ENCODE results near the gene SLC38A11. TPM values are rescaled to one million over a fixed set of nuclear protein-coding genes. Genes with fewer than 3 reads are reported as not detected.

Gene SLC38A11
- total and polyA plus RNA-seq, 2 of the 8 experiments (the other 6 are each of a cell fraction or from before 2014, with no cell fraction given), result not detected

DNA sequence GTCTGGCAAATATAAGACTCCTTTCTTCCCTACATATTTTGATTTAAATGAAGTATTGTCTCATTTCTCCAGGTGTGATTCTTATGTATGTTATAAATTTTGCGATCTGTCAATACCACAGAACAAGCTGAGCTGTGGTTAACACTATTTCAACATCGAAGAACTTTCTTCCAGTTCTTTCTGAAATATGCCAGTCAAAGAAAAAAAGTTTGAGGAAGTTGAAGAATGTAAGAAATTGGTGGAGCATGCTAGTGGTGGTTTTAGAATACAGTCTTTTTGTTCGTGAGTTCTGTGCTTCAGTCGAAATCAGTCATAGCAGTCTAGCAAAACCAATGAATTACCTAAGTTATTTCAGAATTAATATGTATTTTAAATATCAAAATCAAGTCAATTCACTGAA lies 105.1 kb downstream of the SLC38A11 start:
- WGBS, 2 experiments (ENCODE audit: extremely low coverage in 1 of 2, insufficient coverage in 1 of 2, insufficient read length in 1 of 2, insufficient replicate concordance in 2 of 2, low coverage in 1 of 2, low lambda C conversion rate in 2 of 2, missing lambda C conversion rate in 1 of 2), result 91% methylated on average over 4 of the region's 4 CpGs; no CpG with 5 or more reads in 1 of the 2 experiments
- H2AK5ac ChIP-seq (ENCODE audit: low read depth, low read length), result no peak overlapping the region
- no peak overlapping the region for H4K8ac ChIP-seq (ENCODE audit: extremely low read depth, insufficient read depth, low read length)
- H4K20me1 ChIP-seq (replicated peaks in 1 of 2; ENCODE audit: control insufficient read depth in 1 of 2, insufficient read depth in 2 of 2, low read length in 2 of 2), result no peaks in the 10 kb centered on the region
- H3K4me2 ChIP-seq (ENCODE audit: insufficient read depth in 1 of 2, low read depth in 2 of 2, low read length in 2 of 2), result no peak overlapping the region
- CTCF ChIA-PET (ENCODE audit: partially characterized antibody), result interaction anchor here (1.5 to 1.8 kb wide), 2 partner anchors 9 kb away, joined by 3 to 8 read pairs; partner anchors contain the start of gene COBLL1
- no peak overlapping the region for H3K4ac ChIP-seq (replicated peaks; ENCODE audit: insufficient read length, low read depth, low read length)
- no peak overlapping the region for H4K5ac ChIP-seq (ENCODE audit: insufficient read length, low read depth, low read length)
- H2AFZ ChIP-seq (ENCODE audit: low read length), result no peak overlapping the region
- H2BK5ac ChIP-seq (ENCODE audit: low read depth, low read length), result no peak overlapping the region
- no peak overlapping the region for H3K9ac ChIP-seq (replicated peaks in 1 of 4; ENCODE audit: extremely low read depth in 1 of 4, low read depth in 3 of 4, low read length in 3 of 4)
- no peak overlapping the region for H3K56ac ChIP-seq (replicated peaks; ENCODE audit: insufficient read length, low read depth, low read length)
- H3K27me3 ChIP-seq (replicated peaks in 1 of 4; ENCODE audit: control insufficient read depth in 3 of 4, extremely low read depth in 1 of 4, insufficient read depth in 3 of 4, low read length in 3 of 4), result no peaks in the 10 kb centered on the region
- TF ChIP-seq NANOG (IDR thresholded peaks at IDR 0.05; ENCODE audit: insufficient read depth, low read depth, low read length, poor library complexity, severe bottlenecking) (no peak), RBBP5 (IDR thresholded peaks at IDR 0.05; ENCODE audit: borderline replicate concordance, low read depth, low read length) (no peak), CHD2 (IDR thresholded peaks at IDR 0.05; ENCODE audit: low read length) (no peak), BRCA1 (IDR thresholded peaks at IDR 0.05; ENCODE audit: low read depth, low read length) (no peak), HDAC2 (IDR thresholded peaks at IDR 0.05; ENCODE audit: borderline replicate concordance in 1 of 2, low read depth in 2 of 2, low read length in 2 of 2) (no peak), SIRT6 (IDR thresholded peaks at IDR 0.05; ENCODE audit: low read length) (no peak), TEAD4 (IDR thresholded peaks at IDR 0.05; ENCODE audit: low read depth, low read length) (no peak), NRF1 (IDR thresholded peaks at IDR 0.05; ENCODE audit: low read depth, low read length) (no peak), SP2 (IDR thresholded peaks at IDR 0.05; ENCODE audit: low read length) (no peak)
- TF ChIP-seq, protein P1, sequence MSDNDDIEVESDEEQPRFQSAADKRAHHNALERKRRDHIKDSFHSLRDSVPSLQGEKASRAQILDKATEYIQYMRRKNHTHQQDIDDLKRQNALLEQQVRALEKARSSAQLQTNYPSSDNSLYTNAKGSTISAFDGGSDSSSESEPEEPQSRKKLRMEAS (IDR thresholded peaks at IDR 0.05), result no peak
- H3K36me3 ChIP-seq (ENCODE audit: control insufficient read depth in 2 of 4, insufficient read depth in 4 of 4, low read length in 3 of 4), result no peaks in the 10 kb centered on the region
- H2BK15ac ChIP-seq (ENCODE audit: low read length), result no peak overlapping the region
- H3K14ac ChIP-seq (ENCODE audit: insufficient read length), result no peak overlapping the region
- no peaks in the 10 kb centered on the region for H3K23me2 ChIP-seq (ENCODE audit: low read depth, low read length)
- no peaks in the 10 kb centered on the region for H3K79me1 ChIP-seq (ENCODE audit: low read depth, low read length)
- POLR2A ChIA-PET (ENCODE audit: partially characterized antibody), result no interaction called here
- H3K18ac ChIP-seq (ENCODE audit: extremely low read depth, low read length), result no peak overlapping the region
- H3K4me3 ChIP-seq (ENCODE audit: extremely low read depth in 1 of 4, insufficient read depth in 2 of 4, low read depth in 3 of 4, low read length in 4 of 4), result no peak overlapping the region
- no peak for DNase-seq (ENCODE audit: low read depth in 1 of 2, low spot score in 2 of 2)
- H4K91ac ChIP-seq (replicated peaks; ENCODE audit: insufficient read length, low read length), result no peak overlapping the region
- H3K79me2 ChIP-seq (ENCODE audit: control insufficient read depth in 1 of 2, insufficient read depth in 2 of 2, low read length in 2 of 2), result no peaks in the 10 kb centered on the region
- H2BK120ac ChIP-seq (replicated peaks; ENCODE audit: low read depth, low read length), result no peak overlapping the region
- H2BK12ac ChIP-seq (ENCODE audit: low read depth, low read length), result no peak overlapping the region
- H3K4me1 ChIP-seq (replicated peaks in 1 of 4; ENCODE audit: control insufficient read depth in 3 of 4, insufficient read depth in 4 of 4, low read length in 3 of 4), result no peaks in the 10 kb centered on the region
- no peak overlapping the region for H3K23ac ChIP-seq (ENCODE audit: insufficient read length)
- FAIRE-seq, result no peak
- no peak overlapping the region for H3K27ac ChIP-seq (ENCODE audit: low read depth, low read length)
- no peaks in the 10 kb centered on the region for H3K9me3 ChIP-seq (ENCODE audit: insufficient read depth in 2 of 2, low read depth in 1 of 2, low read length in 1 of 2)
- no peak overlapping the region for H2BK20ac ChIP-seq (ENCODE audit: low read length)

Measured in H1 (cell line).